DOHH2 (cell line): ENCODE measurements around the gene RPTOR.

Experiments used
- H3F3A ChIP-seq: fragments of 200-600 bp; sonication (generic), shearing (Covaris generic); 2 replicates; pipeline ENCODE4 v1.6.0; 2016; ENCODE audit warnings: antibody characterized with exemption, mild to moderate bottlenecking; ENCODE audit not compliant: control insufficient read depth, insufficient read depth
- H3K27ac ChIP-seq: fragments of 200-600 bp; sonication (generic); 2 replicates; pipeline ENCODE4 v1.5.1; 2014; ENCODE audit warnings: low read depth, mild to moderate bottlenecking, low read length, moderate library complexity
- H3K27me3 ChIP-seq: fragments of 200-600 bp; sonication (generic); 2 replicates; pipeline ENCODE4 v1.6.1; 2014; ENCODE audit warnings: mild to moderate bottlenecking, low read length, mixed read lengths; ENCODE audit not compliant: control insufficient read depth
- H3K36me3 ChIP-seq: fragments of 200-600 bp; sonication (generic); 2 replicates; pipeline ENCODE4 v1.6.1; 2014; ENCODE audit warnings: mild to moderate bottlenecking, low read length, moderate library complexity, mixed read lengths; ENCODE audit not compliant: control insufficient read depth
- H3K4me1 ChIP-seq: fragments of 200-600 bp; sonication (generic); 2 replicates; pipeline ENCODE4 v1.6.1; 2014; ENCODE audit warnings: mild to moderate bottlenecking, low read length, mixed read lengths; ENCODE audit not compliant: control insufficient read depth
- H3K4me2 ChIP-seq: fragments of 200-600 bp; sonication (generic); 2 replicates; pipeline ENCODE4 v1.6.0; 2014; ENCODE audit warnings: mild to moderate bottlenecking, low read length, moderate library complexity
- H3K4me3 ChIP-seq: fragments of 200-600 bp; sonication (generic); 2 replicates; pipeline ENCODE4 v1.5.1; 2014; ENCODE audit warnings: mild to moderate bottlenecking, low read length, mixed read lengths
- H3K79me2 ChIP-seq: fragments of 200-600 bp; sonication (generic); 2 replicates; pipeline ENCODE4 v1.6.1; 2014; ENCODE audit warnings: mild to moderate bottlenecking, low read length, mixed read lengths; ENCODE audit not compliant: control insufficient read depth
- H3K9me2 ChIP-seq: fragments of 200-600 bp; sonication (generic); replicated peaks from 2 replicates; pipeline ENCODE4 v1.6.1; 2014; ENCODE audit warnings: mild to moderate bottlenecking, low read length, mixed read lengths; ENCODE audit not compliant: control insufficient read depth
- H3K9me3 ChIP-seq: fragments of 200-600 bp; sonication (generic); 2 replicates; pipeline ENCODE4 v1.6.1; 2014; ENCODE audit warnings: antibody characterized with exemption, low read length, mixed read lengths; ENCODE audit not compliant: control insufficient read depth, insufficient read depth
- H4K20me1 ChIP-seq: fragments of 200-600 bp; sonication (generic); 2 replicates; pipeline ENCODE4 v1.6.0; 2014; ENCODE audit warnings: low read depth, mild to moderate bottlenecking, antibody characterized with exemption, low read length, moderate library complexity; ENCODE audit not compliant: control insufficient read depth, insufficient read depth
- EZH2phosphoT487 ChIP-seq: fragments of 200-600 bp; sonication (generic); IDR thresholded peaks from 2 replicates; pipeline ENCODE4 v1.6.1; 2017; ENCODE audit warnings: borderline replicate concordance, mild to moderate bottlenecking, antibody characterized with exemption, low read length, moderate library complexity, mixed read lengths
- TF ChIP-seq, protein P1 (sequence below): fragments of 200-600 bp; sonication (generic); IDR thresholded peaks from one replicate; pipeline ENCODE4 v1.5.1; 2014; ENCODE audit warnings: antibody characterized with exemption, mild to moderate bottlenecking, low read depth, low read length; ENCODE audit not compliant: poor library complexity, severe bottlenecking

The RPTOR gene

DNA sequence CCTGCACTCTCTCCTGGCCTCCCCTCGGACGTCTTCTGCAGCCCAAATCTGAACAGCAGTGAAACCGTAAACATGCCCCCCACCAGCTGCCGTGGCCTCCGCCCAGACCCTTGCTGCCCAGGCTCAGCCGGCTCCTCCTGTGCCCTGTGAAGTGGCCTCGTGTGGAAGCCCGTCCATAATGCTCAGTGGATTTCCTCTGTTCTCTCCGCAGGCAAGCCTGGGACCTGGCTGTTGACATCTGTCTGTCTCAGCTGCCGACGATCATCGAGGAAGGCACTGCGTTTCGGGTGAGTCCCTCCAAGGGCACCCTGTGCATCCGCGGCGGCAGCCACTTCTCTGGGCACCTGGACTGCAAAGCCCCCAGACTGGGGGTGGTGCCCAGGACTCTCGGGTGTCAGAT lies 293.1 kb downstream of the RPTOR start:
- peaks cover 3% of the 10 kb centered on the region; the same call in 1 of the 2 replicates for H3K9me3 ChIP-seq
- no peaks in the 10 kb centered on the region for H3F3A ChIP-seq
- H3K4me2 ChIP-seq = no peak overlapping the region
- no peak overlapping the region for H3K4me3 ChIP-seq
- peaks cover 19% of the 10 kb centered on the region for H3K36me3 ChIP-seq
- no peak overlapping the region for H3K27ac ChIP-seq
- no peaks in the 10 kb centered on the region for H3K79me2 ChIP-seq
- H3K27me3 ChIP-seq = no peaks in the 10 kb centered on the region
- peaks cover 6% of the 10 kb centered on the region for H3K4me1 ChIP-seq
- no peaks in the 10 kb centered on the region for H4K20me1 ChIP-seq
- no peak for TF ChIP-seq EZH2phosphoT487
- TF ChIP-seq, protein P1, sequence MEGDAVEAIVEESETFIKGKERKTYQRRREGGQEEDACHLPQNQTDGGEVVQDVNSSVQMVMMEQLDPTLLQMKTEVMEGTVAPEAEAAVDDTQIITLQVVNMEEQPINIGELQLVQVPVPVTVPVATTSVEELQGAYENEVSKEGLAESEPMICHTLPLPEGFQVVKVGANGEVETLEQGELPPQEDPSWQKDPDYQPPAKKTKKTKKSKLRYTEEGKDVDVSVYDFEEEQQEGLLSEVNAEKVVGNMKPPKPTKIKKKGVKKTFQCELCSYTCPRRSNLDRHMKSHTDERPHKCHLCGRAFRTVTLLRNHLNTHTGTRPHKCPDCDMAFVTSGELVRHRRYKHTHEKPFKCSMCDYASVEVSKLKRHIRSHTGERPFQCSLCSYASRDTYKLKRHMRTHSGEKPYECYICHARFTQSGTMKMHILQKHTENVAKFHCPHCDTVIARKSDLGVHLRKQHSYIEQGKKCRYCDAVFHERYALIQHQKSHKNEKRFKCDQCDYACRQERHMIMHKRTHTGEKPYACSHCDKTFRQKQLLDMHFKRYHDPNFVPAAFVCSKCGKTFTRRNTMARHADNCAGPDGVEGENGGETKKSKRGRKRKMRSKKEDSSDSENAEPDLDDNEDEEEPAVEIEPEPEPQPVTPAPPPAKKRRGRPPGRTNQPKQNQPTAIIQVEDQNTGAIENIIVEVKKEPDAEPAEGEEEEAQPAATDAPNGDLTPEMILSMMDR = no peak
- no peaks in the 10 kb centered on the region for H3K9me2 ChIP-seq

DNA sequence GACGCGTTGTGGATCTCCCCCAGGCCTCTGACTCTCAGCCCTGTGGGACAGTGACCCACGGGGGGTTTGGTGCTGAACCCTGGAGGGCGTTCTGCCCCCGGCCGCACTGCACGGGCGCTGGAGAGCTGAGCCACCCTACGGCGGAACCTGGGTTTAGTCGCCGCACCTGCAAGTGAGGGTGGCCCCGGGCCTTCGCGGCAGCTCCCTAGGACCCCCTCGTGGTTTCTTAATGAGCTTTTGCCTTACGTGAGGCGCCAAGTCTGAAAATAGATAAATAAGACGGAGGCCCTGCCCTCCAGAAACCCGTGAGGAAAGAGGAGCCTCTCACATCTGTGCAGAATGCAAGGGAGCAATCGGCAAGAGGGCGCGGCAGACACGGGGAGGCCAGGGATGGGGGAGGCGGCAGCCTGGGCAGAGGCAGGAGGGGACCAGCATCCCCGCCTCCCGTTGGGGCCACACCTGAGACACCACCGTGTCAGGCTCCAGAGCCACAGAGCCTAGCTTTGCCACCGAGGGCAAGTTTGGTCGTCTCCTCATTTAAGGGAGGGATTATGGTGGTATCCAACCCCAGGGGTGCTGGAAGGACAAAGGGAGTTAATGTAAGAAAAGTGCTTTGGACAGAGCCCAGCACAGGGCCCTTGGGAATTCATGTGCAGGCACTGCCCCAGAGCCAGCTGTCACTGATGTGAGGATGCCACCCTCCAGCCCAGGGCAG lies 293.8 kb downstream of the RPTOR start:
- Histone ChIP-seq H4K20me1 (no peaks in the 10 kb centered on the region), H3K27ac (no peak overlapping the region), H3K36me3 (peaks cover 19% of the 10 kb centered on the region), H3K4me1 (no peaks in the 10 kb centered on the region), H3K4me2 (no peak overlapping the region), H3K9me3 (peaks cover 3% of the 10 kb centered on the region; the same call in 1 of the 2 replicates), H3K27me3 (no peaks in the 10 kb centered on the region), H3K9me2 (no peaks in the 10 kb centered on the region), H3F3A (no peaks in the 10 kb centered on the region), H3K79me2 (no peaks in the 10 kb centered on the region), H3K4me3 (no peak overlapping the region)
- TF ChIP-seq EZH2phosphoT487 = no peak
- TF ChIP-seq, protein P1 = no peak

DNA sequence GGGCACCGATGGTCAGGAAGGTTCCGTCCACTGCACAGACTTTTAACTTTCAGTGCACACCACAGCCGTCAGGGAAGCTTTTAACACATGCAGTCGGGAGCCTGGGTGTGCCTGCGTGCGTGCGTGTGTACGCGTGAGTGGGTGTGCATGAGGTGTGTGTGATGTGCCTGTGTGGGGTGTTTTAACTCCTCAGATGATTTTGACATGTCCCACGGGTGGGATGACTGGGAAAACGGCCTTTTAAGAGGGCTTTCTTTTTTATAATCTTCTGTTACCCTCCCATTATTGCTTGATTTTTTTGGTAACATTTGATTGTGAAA lies 294.3 kb downstream of the RPTOR start:
- peaks cover 19% of the 10 kb centered on the region for H3K36me3 ChIP-seq
- H3K4me3 ChIP-seq = no peak overlapping the region
- no peaks in the 10 kb centered on the region for H3F3A ChIP-seq
- H3K79me2 ChIP-seq = no peaks in the 10 kb centered on the region
- H4K20me1 ChIP-seq = no peaks in the 10 kb centered on the region
- H3K4me2 ChIP-seq = no peak overlapping the region
- no peaks in the 10 kb centered on the region for H3K27me3 ChIP-seq
- H3K4me1 ChIP-seq = no peaks in the 10 kb centered on the region
- H3K27ac ChIP-seq = no peak overlapping the region
- TF ChIP-seq, protein P1 = no peak
- TF ChIP-seq EZH2phosphoT487 = no peak
- H3K9me3 ChIP-seq = peaks cover 3% of the 10 kb centered on the region; the same call in 1 of the 2 replicates
- no peaks in the 10 kb centered on the region for H3K9me2 ChIP-seq
